BJ (cell line): ENCODE measurements around the gene DACT2. TPM values are rescaled to one million over a fixed set of nuclear protein-coding genes. Genes with fewer than 3 reads are reported as not detected.

Experiments used
- CTCF ChIA-PET: fragments of 350-600 bp; formaldehyde crosslinking; extraction: SDS; loops from one replicate; lab custom pipeline; 2021; ENCODE audit warnings: antibody characterized with exemption, inconsistent platforms; lab: Yijun Ruan, JAX
- POLR2A ChIA-PET: fragments of 300-600 bp; sonication (Branson Sonifier 250); formaldehyde crosslinking; extraction: SDS; loops from one replicate; lab custom pipeline; 2021; ENCODE audit warnings: antibody characterized with exemption; lab: Charles Lee
- DNase-seq: peaks from one replicate; pipeline ENCODE4 v3.0.0-alpha.2; 2011; ENCODE audit warnings: low read depth
- H3K27me3 ChIP-seq: 2 replicates; pipeline ENCODE4 v1.6.0; 2011; ENCODE audit warnings: low read length; ENCODE audit not compliant: control insufficient read depth, insufficient read depth
- H3K36me3 ChIP-seq: 2 replicates; pipeline ENCODE4 v1.5.1; 2011; ENCODE audit warnings: low read length; ENCODE audit not compliant: control insufficient read depth, insufficient read depth
- H3K4me3 ChIP-seq: 2 replicates; pipeline ENCODE4 v1.5.1; 2011; ENCODE audit warnings: low read depth, mild to moderate bottlenecking, control low read depth, low read length
- CTCF ChIP-seq: IDR thresholded peaks from 2 replicates; pipeline ENCODE4 v1.5.1; 2011; ENCODE audit warnings: low read depth, mild to moderate bottlenecking, control low read depth, inconsistent platforms, low read length, moderate library complexity; ENCODE audit not compliant: insufficient read depth
- polyA plus RNA-seq: library from polyadenylated mRNA; depleted of rRNA; stranded (reverse); fragments of >200 nt; gene quantifications from 2 replicates; pipeline ENCODE4 v1.2.3, GENCODE V29; 2011

The DACT2 gene
- polyA plus RNA-seq, 1 experiment = not detected

- POLR2A ChIA-PET = no interaction called here
- Histone ChIP-seq H3K27me3 (no peaks in the 10 kb centered on the region), H3K4me3 (no peak overlapping the region), H3K36me3 (no peaks in the 10 kb centered on the region)
- 0 out of 2 replicates have a peak, but pooled peaks have one; percentile 19 for TF ChIP-seq CTCF
- CTCF ChIA-PET = no interaction called here
- DNase-seq = no peak
Observed at GRCh38 chr6:168355716-168356522, 36.3 kb upstream of the DACT2 start.

- DNase-seq = no peak
- TF ChIP-seq CTCF = no peak
- Histone ChIP-seq H3K4me3 (no peak overlapping the region), H3K27me3 (no peaks in the 10 kb centered on the region), H3K36me3 (no peaks in the 10 kb centered on the region)
- ChIA-PET POLR2A (no interaction called here), CTCF (no interaction called here)
Observed at GRCh38 chr6:168354338-168354737, 34.8 kb upstream of the DACT2 start.

GRCh38 chr6:168353041-168353440 lies 33.5 kb upstream of the DACT2 start:
- ChIA-PET CTCF (no interaction called here), POLR2A (no interaction called here)
- no peaks in the 10 kb centered on the region for H3K27me3 ChIP-seq
- DNase-seq = no peak
- no peak overlapping the region for H3K4me3 ChIP-seq
- TF ChIP-seq CTCF = no peak
- H3K36me3 ChIP-seq = no peaks in the 10 kb centered on the region

- CTCF ChIA-PET = no interaction called here
- Histone ChIP-seq H3K27me3 (no peaks in the 10 kb centered on the region), H3K4me3 (no peak overlapping the region), H3K36me3 (no peaks in the 10 kb centered on the region)
- no peak for TF ChIP-seq CTCF
- no peak for DNase-seq
- POLR2A ChIA-PET = no interaction called here
Observed at GRCh38 chr6:168352096-168352495, 32.5 kb upstream of the DACT2 start.

GRCh38 chr6:168349718-168350210 lies 30.2 kb upstream of the DACT2 start:
- no peak for TF ChIP-seq CTCF
- CTCF ChIA-PET = no interaction called here
- no peak for DNase-seq
- Histone ChIP-seq H3K4me3 (no peak overlapping the region), H3K27me3 (no peaks in the 10 kb centered on the region), H3K36me3 (no peaks in the 10 kb centered on the region)
- POLR2A ChIA-PET = no interaction called here
